ENCODE data around the gene HBA1. TPM values are rescaled to one million over a fixed set of nuclear protein-coding genes. Genes with fewer than 3 reads are reported as not detected.

The HBA1 gene
- total and polyA plus RNA-seq, 11 donors = 1.8 to 1,031 (median 170) TPM

DNA sequence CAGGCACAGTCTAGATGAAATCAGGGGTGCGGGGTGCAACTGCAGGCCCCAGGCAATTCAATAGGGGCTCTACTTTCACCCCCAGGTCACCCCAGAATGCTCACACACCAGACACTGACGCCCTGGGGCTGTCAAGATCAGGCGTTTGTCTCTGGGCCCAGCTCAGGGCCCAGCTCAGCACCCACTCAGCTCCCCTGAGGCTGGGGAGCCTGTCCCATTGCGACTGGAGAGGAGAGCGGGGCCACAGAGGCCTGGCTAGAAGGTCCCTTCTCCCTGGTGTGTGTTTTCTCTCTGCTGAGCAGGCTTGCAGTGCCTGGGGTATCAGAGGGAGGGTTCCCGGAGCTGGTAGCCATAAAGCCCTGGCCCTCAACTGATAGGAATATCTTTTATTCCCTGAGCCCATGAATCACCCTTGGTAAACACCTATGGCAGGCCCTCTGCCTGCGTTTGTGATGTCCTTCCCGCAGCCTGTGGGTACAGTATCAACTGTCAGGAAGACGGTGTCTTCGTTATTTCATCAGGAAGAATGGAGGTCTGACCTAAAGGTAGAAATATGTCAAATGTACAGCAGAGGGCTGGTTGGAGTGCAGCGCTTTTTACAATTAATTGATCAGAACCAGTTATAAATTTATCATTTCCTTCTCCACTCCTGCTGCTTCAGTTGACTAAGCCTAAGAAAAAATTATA lies 1.6 kb downstream of the HBA1 start:
- H3K4me3 ChIP-seq = no peak overlapping the region
- DNase-seq (no peak), ATAC-seq (no peak)
- no peak overlapping the region for H3K27ac ChIP-seq
- 56 to 81% (median 66%) methylated on average over 7 to 11 of the region's 11 CpGs for WGBS, 4 donors
- no peaks in the 10 kb centered on the region for H3K36me3 ChIP-seq
- no peaks in the 10 kb centered on the region for H3K9me3 ChIP-seq
- intact Hi-C loops (cut with DNase I) = loop anchor here in 1 of 10 donors (5.0 kb wide), 1 partner anchor 71 kb away; no protein-coding TSS in a partner anchor
- H3K4me1 ChIP-seq = peaks cover 7 to 28% (median 12%) of the 10 kb centered on the region in 12 donors
- TF ChIP-seq POLR2A (IDR thresholded peaks at IDR 0.05) = no peak
- H3K27me3 ChIP-seq = peaks cover 34 to 61% (median 47%) of the 10 kb centered on the region in 9 donors

DNA sequence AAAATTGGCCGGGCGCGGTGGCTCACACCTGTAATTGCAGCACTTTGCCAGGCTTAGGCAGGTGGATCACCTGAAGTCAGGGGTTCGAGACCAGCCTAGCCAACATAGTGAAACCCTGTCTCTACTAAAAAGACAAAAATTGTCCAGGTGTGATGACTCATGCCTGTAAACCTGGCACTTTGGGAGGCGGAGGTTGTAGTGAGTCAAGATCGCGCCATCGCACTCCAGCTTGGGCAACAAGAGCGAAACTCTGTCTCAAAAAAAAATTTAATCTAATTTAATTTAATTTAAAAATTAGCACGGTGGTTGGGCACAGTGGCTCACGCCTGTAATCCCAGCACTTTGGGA lies 2.2 kb downstream of the HBA1 start:
- Histone ChIP-seq H3K9me3 (no peaks in the 10 kb centered on the region), H3K4me1 (peaks cover 7 to 28% (median 12%) of the 10 kb centered on the region in 12 donors), H3K4me3 (no peak overlapping the region), H3K27me3 (peaks cover 34 to 57% (median 47%) of the 10 kb centered on the region in 9 donors), H3K27ac (no peak overlapping the region), H3K36me3 (no peaks in the 10 kb centered on the region)
- intact Hi-C loops (cut with DNase I) = loop anchor here in 1 of 10 donors (5.0 kb wide), 1 partner anchor 71 kb away; no protein-coding TSS in a partner anchor
- 83 to 91% (median 85%) methylated on average over 11 of the region's 11 CpGs for WGBS, 4 donors
- TF ChIP-seq, protein P1, sequence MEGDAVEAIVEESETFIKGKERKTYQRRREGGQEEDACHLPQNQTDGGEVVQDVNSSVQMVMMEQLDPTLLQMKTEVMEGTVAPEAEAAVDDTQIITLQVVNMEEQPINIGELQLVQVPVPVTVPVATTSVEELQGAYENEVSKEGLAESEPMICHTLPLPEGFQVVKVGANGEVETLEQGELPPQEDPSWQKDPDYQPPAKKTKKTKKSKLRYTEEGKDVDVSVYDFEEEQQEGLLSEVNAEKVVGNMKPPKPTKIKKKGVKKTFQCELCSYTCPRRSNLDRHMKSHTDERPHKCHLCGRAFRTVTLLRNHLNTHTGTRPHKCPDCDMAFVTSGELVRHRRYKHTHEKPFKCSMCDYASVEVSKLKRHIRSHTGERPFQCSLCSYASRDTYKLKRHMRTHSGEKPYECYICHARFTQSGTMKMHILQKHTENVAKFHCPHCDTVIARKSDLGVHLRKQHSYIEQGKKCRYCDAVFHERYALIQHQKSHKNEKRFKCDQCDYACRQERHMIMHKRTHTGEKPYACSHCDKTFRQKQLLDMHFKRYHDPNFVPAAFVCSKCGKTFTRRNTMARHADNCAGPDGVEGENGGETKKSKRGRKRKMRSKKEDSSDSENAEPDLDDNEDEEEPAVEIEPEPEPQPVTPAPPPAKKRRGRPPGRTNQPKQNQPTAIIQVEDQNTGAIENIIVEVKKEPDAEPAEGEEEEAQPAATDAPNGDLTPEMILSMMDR (IDR thresholded peaks at IDR 0.05) = no peak
- TF ChIP-seq POLR2A (IDR thresholded peaks at IDR 0.05) = no peak
- peak in 1 of 5 donors; percentile 14 for DNase-seq
- no peak for ATAC-seq

DNA sequence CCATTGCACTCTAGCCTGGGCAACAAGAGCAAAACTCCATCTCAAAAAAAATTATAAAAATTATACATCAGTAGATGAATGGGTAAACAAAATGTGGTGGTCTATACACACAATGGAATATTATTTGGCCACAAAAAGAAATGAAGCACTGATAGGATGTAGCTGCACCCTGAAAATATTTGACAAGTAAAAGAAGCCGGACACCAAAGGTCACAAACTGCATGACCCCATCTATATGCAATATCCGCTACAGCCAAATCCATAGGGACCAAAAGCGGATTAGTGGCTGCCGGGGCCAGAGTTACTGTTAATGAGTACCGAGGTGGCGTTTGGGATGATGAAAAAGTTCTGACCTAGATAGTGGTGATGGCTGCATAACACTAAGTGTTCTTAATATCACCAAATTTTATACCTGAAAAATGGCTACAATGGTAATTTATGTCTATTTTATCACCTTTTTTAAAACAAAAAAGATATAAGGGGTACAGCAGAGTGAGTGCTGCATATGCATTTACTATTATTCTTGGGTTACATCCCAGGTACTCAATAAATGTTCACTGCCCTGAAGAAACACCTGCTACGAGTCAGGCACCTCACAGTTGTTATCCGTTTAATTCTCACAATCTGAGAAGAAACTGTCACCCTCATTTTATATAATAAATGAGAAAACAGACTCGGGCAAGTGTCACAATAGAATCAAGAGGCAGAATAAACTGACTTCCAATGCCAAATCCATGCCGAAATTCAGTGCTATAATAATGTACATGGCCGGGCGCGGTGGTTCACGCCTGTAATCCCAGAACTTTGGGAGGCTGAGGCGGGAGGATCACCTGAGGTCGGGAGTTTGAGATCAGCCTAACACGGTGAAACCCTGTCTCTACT lies 3.0 kb downstream of the HBA1 start:
- 75 to 80% (median 78%) methylated on average over 17 of the region's 17 CpGs for WGBS, 4 donors
- ATAC-seq (no peak), DNase-seq (peak in 1 of 5 donors; percentile 28)
- Histone ChIP-seq H3K27me3 (peaks cover 34 to 56% (median 46%) of the 10 kb centered on the region in 9 donors), H3K4me3 (no peak overlapping the region), H3K9me3 (no peaks in the 10 kb centered on the region), H3K36me3 (no peaks in the 10 kb centered on the region), H3K27ac (no peak overlapping the region), H3K4me1 (peaks cover 7 to 28% (median 12%) of the 10 kb centered on the region in 12 donors)
- intact Hi-C loops (cut with DNase I) = loop anchor here in 9 of 10 donors (2.0 to 5.0 kb wide), 4 partner anchors 57 to 72 kb away; no protein-coding TSS in a partner anchor
- TF ChIP-seq POLR2A (IDR thresholded peaks at IDR 0.05) = no peak
- TF ChIP-seq, protein P1 (IDR thresholded peaks at IDR 0.05) = no peak

DNA sequence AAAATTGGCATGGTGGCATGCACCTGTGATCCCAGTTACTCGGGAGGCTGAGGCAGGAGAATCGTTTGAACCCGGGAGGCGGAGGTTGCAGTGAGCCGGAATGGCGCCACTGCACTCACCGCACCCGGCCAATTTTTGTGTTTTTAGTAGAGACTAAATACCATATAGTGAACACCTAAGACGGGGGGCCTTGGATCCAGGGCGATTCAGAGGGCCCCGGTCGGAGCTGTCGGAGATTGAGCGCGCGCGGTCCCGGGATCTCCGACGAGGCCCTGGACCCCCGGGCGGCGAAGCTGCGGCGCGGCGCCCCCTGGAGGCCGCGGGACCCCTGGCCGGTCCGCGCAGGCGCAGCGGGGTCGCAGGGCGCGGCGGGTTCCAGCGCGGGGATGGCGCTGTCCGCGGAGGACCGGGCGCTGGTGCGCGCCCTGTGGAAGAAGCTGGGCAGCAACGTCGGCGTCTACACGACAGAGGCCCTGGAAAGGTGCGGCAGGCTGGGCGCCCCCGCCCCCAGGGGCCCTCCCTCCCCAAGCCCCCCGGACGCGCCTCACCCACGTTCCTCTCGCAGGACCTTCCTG lies 3.7 kb downstream of the HBA1 start, which contains the start of gene HBQ1:
TSS of gene HBQ1 (plus strand) at position 359 of the 575 bp plus-strand sequence. CDS start at position 387, 28 bp downstream.
- Histone ChIP-seq H3K4me3 (peak within 1 kb of the TSS in 11 of 12 donors; percentile 6 to 45 (median 38)), H3K9me3 (no peaks in the 10 kb centered on the region), H3K27ac (no peak within 1 kb of the TSS), H3K27me3 (peaks cover 27 to 48% (median 38%) of the 10 kb centered on the region in 9 donors), H3K4me1 (peaks cover 7 to 28% (median 12%) of the 10 kb centered on the region in 12 donors), H3K36me3 (peaks cover 0 to 3% (median 0%) of the 10 kb centered on the region in 9 donors)
- DNase-seq (no peak), ATAC-seq (peak in 1 of 4 donors; percentile 30)
- 7 to 16% (median 10%) methylated on average over 32 to 59 of the region's 59 CpGs for WGBS, 4 donors
- TF ChIP-seq, protein P1 (IDR thresholded peaks at IDR 0.05) = peak in 9 of 12 donors; percentile 6 to 66 (median 47)
- no peak for TF ChIP-seq POLR2A (IDR thresholded peaks at IDR 0.05)
- intact Hi-C loops (cut with DNase I) = loop anchor here in 9 of 10 donors (2.0 to 5.0 kb wide), 4 partner anchors 58 to 73 kb away; no protein-coding TSS in a partner anchor

Measured in heart left ventricle (tissue), 16 donors.